NCI-H128 (cell line): ENCODE results near the gene NLGN1.

Experiments
- DNase-seq: peaks from one replicate; lab custom pipeline; 2025; ENCODE audit not compliant: unreplicated experiment; lab: John Stamatoyannopoulos, UW

NLGN1 gene

DNA sequence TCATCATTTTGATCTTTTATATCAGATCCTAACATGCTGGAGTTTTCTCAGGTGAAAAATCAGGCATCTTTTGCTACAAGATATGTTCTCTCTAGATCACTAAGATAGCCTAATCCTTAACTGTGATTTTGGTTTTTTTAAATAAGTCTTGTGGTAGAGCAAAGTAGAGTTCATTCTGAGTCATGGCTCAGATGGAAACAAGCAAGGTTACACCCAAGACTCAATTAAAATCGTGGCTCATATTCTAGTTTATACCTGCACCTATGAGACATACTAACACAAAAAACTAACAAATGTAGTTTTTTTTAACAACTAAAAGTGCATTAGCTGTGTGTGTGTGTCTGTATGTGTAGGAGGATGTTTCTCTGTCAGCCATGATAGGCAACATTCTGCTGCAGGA, 428.2 kb downstream of the NLGN1 start:
- no peak for DNase-seq

DNA sequence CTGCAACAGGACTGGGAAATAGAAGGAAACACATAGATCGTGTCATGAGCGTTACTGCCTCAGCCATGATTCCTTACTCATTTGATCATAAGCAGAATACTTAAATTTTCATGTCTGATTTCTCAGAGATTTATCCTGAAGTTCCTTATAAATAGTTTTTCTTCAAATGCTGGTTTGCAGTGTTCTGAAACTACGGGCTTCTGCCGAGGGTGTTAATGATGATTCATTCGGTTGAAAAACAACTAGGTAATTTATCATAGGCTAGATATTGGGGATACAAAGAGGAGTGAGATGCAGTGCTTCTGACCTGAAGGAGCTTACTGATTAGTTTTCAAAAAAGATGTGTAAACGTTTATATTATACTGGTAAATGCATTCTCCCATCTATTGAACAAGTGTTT, 428.9 kb downstream of the NLGN1 start:
- no peak for DNase-seq

DNA sequence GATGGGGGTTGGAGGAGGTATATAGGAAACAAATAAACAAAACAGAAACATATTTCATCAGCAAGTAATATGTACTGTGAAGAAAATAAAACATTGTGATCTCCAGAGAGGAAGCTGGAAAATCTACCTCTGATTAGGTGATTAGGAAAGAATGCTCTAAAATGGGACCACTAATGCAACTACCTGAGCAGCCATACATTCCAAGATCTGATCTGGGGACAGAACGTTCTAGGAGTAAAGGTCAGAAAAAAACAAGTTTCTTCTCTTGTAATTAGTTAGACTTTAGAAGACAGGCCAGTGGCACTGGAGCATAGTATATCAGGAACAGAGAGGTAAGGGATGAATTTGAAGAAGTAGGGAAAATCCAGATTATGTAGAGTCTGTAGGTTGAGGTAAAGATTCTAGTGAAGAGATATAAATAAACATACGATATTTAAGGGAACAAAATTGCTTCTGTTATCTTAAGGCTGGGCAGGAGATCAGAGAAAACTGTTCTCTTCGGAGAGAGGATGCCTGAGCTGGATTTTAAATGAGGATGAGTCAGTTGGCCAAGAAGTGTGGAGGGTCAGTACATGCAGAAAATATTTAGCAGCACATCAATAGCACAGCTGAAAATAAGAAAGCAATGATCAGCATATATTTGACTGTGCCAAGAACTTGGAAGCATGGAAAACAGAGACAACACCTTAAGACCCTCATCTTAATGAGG, 429.5 kb downstream of the NLGN1 start:
- DNase-seq = no peak

DNA sequence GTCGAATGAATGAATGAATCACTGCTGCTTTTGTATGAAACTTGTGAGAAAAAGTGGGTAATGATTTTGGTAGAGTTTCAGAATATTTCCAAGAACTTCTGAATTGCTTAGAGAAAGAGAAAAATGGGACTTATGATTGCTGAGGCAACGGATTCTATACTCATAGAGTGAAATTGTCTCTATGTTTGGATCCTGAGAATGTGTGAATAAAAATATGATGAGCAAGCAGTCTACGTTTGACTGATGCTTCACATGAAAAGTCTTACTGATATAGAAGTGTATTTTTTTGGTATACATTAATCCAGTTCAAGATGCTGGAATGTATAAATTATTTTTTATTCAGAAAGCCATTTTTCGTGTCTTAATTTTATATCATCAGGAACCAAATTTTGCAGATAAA, 441.1 kb downstream of the NLGN1 start:
- DNase-seq = no peak

DNA sequence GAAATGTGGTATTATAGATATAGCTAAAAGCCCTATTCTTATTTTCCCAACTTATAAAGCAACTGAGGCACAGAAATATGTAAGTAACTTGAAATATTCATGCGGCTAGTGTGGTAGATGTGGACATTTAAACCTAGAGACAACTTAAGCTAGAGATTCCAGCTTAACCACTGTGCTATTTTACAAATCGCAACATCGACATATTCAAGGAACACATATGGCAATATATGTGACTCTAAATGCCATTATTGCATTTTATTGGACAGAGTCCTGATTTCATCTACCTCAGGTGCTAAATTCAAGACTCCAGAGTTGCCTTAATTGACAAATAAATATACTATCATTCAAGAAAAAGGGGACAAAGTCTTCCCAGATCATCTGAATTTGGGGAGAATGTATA, 442.3 kb downstream of the NLGN1 start:
- no peak for DNase-seq

DNA sequence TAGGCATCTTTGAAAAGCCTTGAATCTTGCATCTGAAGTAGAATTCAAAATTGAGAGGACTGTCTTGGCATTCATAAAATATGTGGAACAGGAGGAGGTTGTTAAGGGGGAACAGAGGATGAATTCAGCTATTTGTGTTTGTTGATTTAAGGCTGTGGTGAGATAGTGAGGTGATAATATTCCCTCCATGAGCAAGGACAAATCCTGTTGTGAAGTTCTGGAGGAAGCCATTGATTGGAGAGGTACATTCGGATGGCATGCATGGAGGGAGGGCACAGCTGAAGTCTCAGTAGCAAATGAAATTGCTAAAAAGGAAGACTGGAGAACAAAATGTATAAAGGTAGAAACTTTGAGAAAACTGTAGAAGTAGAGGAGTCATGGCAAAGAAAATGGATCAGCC, 443.8 kb downstream of the NLGN1 start:
- no peak for DNase-seq

DNA sequence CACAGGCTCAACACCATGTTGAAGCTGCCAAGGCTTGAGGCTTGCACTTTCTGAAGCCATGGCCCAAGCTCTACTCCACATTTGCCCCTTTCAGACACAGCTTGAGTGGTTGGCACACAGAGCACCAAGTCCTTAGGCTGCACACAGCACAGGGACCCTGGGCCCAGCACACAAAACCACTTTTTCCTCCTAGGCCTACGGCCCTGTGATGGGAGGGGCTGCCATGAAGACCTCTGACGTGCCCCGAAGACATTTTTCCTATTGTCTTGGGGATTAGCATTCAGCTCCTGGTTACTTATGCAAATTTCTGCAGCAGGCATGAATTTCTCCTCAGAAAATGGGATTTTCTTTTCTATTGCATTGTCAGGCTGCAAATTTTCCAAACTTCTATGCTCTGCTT, 445.5 kb downstream of the NLGN1 start:
- DNase-seq = no peak

DNA sequence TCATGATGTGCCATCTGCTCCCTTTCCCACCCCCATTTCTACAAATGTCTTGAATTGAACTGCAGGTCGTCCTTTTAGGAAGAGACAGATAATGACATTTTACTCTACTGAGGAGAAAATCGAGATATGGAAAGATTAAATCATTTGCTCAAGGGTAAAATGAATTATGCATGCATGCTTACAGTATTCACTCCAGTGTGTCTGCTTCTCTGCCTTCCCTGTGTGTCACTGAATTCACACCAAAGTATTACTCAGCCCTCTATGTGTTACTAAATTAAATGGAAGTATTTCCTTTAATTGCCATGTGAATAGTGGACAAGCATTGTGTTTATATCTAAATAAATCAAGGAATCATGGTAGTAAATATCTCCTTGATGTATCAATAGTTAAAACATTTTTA, 449.0 kb downstream of the NLGN1 start:
- no peak for DNase-seq

DNA sequence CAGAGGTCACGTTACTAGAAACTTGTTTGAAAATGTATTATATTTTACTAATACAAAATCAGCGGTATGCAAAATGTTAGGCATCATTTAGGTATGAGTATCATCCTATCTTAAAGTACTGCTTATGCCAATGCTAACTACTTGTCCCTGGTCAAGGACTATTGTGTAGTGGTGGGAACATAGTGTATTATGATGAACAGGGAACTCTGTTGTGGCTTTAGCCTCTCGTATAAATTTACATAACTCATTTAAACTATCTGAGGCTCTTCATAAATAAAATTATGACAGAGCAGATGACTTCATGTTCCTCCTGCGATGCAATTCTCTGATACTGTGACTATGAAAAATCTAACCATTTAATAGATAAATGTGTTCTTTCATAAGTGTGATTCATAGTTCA, 451.9 kb downstream of the NLGN1 start:
- no peak for DNase-seq

DNA sequence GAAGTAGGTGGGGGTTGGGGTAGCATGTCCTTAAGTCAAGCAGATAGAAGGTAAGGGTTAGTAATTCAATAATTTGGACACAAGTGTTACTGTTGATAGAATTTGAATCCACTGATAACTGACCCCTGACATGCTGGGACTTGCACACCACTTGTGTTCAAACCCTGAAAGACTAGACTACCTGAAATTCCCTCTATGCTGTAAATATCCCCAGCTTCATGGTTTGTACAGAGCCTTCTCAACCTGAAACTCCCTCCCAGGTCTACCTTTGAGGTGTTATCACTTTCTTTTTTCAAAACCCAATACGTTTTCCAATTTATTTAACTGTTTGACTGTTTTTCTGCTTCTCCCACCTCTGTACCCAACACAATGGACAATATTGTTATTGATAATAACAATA, 459.6 kb downstream of the NLGN1 start:
- no peak for DNase-seq

DNA sequence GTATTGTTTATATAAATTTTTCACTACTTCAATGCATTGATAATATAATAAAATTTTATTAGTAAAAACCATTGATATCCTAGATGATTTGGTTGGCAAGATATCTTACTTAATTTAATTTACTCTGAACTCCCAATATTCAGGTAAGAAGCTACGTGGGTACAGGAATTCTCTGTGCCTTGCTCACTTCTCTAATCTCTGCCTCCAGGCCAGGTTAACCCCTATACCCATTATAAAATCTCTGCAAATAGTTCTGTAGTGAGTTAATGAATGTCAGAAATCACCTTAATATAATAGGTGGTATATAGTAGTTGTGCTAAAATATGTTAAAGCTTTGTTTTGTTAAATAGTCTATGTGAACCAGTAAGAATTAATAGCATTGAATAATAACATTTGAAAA, 465.2 kb downstream of the NLGN1 start:
- no peak for DNase-seq

DNA sequence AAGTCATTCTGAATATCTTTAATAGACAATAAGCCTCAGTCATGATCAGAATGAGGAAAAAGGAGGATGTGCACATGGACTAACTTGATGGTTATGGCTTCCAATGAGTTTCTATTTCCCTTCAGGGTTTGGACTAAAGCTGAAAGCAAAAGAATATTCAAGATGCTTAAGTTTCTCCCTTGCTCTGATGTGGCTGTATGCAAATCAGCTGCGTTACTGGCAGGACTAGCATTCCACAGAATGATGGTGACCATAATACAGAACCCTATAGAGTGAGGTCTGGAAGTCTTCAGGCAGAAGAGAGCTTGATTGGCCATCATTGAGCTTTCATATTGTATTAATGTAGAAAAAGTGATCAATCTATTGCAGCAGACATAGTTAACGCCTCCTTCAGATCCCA, 466.0 kb downstream of the NLGN1 start:
- no peak for DNase-seq

DNA sequence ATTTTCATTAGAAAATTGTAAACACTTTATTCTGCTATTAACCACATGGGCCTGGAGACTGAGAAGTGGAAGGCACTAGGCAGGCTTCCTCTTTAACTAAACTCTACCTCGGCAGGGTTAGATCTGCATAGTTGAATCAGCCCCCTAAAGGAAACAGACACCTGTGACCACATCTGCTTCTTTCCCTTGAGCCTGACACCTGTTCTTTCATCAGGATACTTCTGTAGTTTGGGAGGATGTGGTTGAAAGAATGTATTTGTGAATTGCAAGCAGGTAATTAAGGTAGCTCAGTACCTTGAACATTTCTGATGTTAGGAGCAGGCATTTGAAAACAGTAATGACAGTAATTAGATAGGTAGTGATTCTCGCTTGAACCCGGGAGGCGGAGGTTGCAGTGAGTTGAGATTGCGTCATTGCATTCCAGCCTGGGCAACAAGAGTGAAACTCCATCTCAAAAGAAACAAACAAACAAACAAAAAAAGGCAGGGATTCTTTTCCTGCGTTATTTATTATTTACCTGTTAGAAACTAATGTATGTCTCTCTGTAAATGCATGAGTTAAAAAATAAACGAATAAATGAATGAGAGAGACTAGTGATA, 468.5 kb downstream of the NLGN1 start:
- DNase-seq = no peak

DNA sequence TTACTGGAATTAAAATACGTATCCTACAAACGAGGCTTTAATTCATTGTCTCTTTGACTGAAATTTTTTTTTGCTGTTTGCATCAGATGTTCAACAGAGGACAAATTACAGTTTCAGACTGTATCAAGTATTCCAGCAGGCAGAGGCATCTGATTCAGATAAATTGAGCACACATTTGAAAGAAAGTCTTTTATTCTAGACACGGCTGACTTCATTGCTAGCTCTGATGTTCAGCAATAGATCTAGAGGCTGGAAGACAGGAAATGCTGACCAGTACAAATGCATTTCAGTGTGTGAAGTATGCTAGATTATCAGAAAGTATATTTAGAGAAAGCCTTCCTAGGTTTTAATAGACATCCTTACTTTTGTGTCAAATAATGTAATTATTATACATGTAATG, 472.2 kb downstream of the NLGN1 start:
- no peak for DNase-seq

DNA sequence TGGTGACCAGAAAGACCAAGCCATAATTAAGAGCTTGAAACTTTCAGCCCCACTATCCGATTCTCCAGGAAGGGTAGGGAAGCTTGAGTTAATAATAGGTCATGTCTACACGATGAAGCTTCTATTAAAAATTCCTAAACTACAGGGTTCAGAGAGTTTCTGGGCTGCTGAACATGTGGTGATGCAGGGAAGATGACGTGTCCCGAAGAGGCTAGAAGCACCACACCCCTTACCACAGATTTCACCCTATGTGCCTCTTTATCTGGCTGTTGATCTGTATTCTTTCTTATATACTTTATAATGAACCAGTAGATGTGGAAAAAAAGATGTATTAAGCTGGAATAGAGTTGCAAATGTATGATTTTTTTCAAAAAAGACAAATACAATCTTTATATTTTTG, 473.4 kb downstream of the NLGN1 start:
- no peak for DNase-seq

DNA sequence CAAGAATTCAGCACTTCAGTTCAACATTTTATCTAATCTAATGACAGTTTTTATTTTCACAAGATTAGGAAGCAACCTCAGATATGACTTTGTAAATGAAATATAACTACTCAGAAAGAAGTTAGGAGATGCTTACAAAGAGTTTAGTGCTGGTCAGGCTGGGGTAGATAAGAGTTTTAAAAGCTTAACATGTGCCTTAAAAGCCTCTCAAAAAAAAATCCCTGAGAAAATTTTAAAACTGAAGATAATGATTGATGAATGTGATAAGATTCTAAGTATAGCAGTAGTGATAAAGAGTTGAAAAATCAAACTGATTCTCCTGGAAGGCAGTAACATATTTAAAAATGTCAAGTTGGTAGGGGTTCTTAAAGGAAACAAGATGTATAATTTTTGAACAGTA, 478.2 kb downstream of the NLGN1 start:
- no peak for DNase-seq

DNA sequence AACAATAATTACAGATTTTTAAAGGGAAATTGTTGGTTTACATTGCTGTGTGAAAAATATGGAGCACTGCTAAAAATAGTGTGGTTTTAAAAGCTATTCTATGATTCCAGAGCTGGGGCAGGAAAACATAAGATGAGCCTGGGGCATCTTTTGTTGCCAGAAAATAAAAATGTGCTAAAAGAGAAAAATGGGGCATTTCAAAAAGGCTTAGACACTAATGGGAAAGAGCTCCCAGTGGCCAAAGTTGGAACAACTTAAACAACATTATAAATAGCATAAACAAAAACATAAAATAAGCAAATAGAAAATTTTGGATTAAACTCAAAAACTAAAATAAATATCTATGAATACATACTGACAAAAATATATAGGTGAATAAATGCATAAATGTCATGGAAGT, 478.9 kb downstream of the NLGN1 start:
- no peak for DNase-seq

DNA sequence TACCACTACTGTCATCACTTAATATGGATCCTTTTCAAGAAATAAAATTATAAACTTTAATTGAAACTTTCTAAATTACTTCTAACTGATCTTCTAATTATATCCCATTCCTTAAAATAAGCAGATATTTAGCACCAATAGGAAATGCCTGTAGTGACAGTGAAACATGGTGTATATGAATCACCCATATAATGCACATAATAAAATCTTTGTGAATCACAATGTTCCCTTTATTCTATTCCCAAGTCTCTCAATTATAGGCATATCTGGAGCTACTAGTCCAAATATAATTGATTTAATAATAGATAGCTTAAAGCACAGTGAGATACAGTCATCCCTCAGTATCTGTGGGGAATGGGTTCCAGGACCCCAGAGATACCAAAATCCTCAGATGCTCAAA, 490.3 kb downstream of the NLGN1 start:
- no peak for DNase-seq

DNA sequence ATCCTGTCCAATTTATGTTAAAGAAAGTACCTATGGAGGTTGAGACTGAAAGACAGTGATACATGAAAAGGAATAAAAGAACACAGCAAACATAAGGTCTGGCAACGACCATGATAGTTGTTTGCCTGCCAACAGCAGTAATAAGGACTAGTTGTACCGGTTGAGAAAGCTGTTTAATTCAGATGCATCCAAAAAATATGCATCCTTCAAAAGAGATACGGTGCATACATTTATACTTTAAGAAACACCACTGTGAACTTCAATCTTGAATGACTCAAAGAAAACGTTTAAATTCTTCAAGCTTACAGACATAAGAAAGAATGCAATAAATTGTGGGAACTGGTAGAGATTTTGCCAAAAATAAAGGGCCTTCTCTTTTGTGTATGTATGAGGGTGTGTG, 492.1 kb downstream of the NLGN1 start:
- no peak for DNase-seq

DNA sequence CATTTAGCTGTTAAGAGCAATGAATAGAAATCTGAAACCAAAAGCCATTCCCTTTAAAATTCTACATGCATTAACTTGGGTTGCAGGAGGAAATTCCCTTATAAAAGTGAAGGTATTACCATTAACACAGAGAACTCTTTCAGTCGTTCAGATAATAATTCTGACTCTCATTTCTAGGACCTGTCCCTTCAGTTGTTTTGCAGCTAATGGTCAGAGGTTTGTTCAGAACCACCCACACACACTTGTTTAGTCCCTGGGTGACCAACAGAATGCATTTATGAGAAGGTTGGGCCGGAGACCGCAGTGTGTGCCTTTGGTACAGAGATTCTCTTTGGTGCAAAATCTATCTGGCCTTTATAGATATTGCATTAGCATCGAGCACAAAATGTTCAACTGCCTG, 492.5 kb downstream of the NLGN1 start:
- DNase-seq = no peak

DNA sequence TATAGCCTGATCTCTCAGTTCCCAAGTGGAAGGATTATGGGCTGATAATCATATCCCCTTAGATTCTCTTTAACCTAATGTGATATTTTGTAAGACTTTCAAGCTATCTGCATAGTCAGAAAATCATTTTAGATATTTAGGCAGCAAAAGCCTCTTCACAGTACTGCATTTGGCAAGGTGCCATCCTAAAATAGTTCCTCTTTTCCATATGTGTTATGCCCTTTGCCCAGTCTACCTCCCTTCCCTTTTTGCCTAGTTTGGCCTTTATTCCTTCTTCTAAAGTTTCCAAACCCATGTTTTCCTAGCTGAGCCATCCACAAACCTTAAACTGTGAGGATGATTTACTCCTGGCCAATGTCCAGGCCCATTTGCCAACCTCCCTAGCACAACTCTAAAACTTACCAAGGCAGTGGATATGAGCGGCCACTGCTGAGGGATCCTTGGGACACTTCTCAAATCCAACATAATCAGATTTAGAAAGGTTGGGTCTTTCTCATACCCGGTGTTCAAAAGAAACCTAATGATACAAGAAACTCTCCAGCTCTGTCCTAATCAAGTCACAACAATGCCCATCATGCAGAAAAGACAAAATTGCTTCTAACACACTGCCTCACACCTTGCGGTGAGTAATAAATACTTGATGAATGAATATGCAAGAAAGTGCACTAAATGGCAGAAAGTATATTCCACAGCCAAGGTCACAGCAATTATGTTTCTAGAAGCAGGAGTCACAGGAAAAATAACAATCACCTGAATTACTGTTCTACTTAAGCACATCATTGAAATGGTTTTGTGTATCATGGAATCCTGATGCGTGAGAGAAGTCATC, 493.9 kb downstream of the NLGN1 start:
- peak; percentile 8 for DNase-seq

DNA sequence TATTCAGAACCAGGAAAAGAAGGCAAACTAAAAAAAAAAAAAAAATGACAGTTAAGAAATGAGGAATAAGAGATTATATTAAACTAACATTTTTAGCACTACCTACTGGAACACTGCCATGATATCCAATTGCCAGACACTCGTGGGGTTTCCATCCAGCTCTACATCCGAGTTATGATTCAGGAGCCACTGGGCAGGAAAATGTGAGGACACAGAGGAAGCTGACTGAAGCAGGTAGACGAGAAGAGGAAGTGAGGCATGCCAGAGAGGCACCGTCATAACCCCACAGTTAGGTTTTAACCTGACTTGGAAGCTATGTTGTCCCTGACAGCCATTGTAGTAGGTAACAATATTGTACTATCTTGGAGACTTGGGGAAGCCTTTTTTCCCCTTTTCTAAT, 495.0 kb downstream of the NLGN1 start:
- DNase-seq = no peak
